ENCODE results near the gene URB2. TPM values are rescaled to one million over a fixed set of nuclear protein-coding genes. Genes with fewer than 3 reads are reported as not detected.

URB2 gene
- total RNA-seq, 3 donors from 2014 or later (not counting 1 experiment from before 2014, with no cell fraction given): 5.5 to 10.4 (median 9.8) TPM

- TF ChIP-seq CTCF (IDR thresholded peaks at IDR 0.05): no peak
- H3K9me3 ChIP-seq (ENCODE audit: control insufficient read depth, insufficient read depth, low read length): no peaks in the 10 kb centered on the region
- H3K4me1 ChIP-seq (ENCODE audit: control insufficient read depth, insufficient read depth, low read length): no peaks in the 10 kb centered on the region
- H3K4me3 ChIP-seq (ENCODE audit: low read length): no peak overlapping the region
- Mint-ChIP-seq H3K9me3 (no peaks in the 10 kb centered on the region), H3K36me3 (no peaks in the 10 kb centered on the region), H3K27me3 (ENCODE audit: low read depth in 2 of 2) (no peaks in the 10 kb centered on the region), H3K4me3 (no peak overlapping the region), H3K27ac (no peak overlapping the region), H3K4me1 (no peaks in the 10 kb centered on the region)
- WGBS (ENCODE audit: insufficient coverage): 100% methylated on average over 3 of the region's 4 CpGs
- ATAC-seq (no peak), DNase-seq (no peak)
- peaks cover 59% of the 10 kb centered on the region for H3K36me3 ChIP-seq (ENCODE audit: control insufficient read depth, insufficient read depth, low read length)
- no peak overlapping the region for H3K27ac ChIP-seq (ENCODE audit: low read length)
- intact Hi-C loops (cut with micrococcal nuclease): no loop called here
- H3K27me3 ChIP-seq (ENCODE audit: control insufficient read depth, insufficient read depth, low read length): no peaks in the 10 kb centered on the region
Measured at GRCh38 chr1:229650045-229650444, 24.0 kb downstream of the URB2 start.

- Mint-ChIP-seq H3K27me3 (ENCODE audit: low read depth in 2 of 2) (no peaks in the 10 kb centered on the region), H3K4me3 (no peak overlapping the region), H3K9me3 (no peaks in the 10 kb centered on the region), H3K27ac (no peak overlapping the region), H3K36me3 (no peaks in the 10 kb centered on the region), H3K4me1 (no peaks in the 10 kb centered on the region)
- intact Hi-C loops (cut with micrococcal nuclease): no loop called here
- Histone ChIP-seq H3K9me3 (ENCODE audit: control insufficient read depth, insufficient read depth, low read length) (no peaks in the 10 kb centered on the region), H3K36me3 (ENCODE audit: control insufficient read depth, insufficient read depth, low read length) (peaks cover 55% of the 10 kb centered on the region), H3K4me1 (ENCODE audit: control insufficient read depth, insufficient read depth, low read length) (no peaks in the 10 kb centered on the region), H3K27ac (ENCODE audit: low read length) (no peak overlapping the region), H3K27me3 (ENCODE audit: control insufficient read depth, insufficient read depth, low read length) (no peaks in the 10 kb centered on the region), H3K4me3 (ENCODE audit: low read length) (no peak overlapping the region)
- no peak for ATAC-seq
- TF ChIP-seq CTCF (IDR thresholded peaks at IDR 0.05): no peak
- WGBS (ENCODE audit: insufficient coverage): 94% methylated on average over 3 of the region's 3 CpGs
- no peak for DNase-seq
Measured at GRCh38 chr1:229651546-229651945, 25.5 kb downstream of the URB2 start.

- H3K27me3 Mint-ChIP-seq (ENCODE audit: low read depth in 2 of 2): no peaks in the 10 kb centered on the region
- Histone ChIP-seq H3K27me3 (ENCODE audit: control insufficient read depth, insufficient read depth, low read length) (no peaks in the 10 kb centered on the region), H3K36me3 (ENCODE audit: control insufficient read depth, insufficient read depth, low read length) (peaks cover 52% of the 10 kb centered on the region), H3K9me3 (ENCODE audit: control insufficient read depth, insufficient read depth, low read length) (no peaks in the 10 kb centered on the region), H3K4me1 (ENCODE audit: control insufficient read depth, insufficient read depth, low read length) (no peaks in the 10 kb centered on the region), H3K4me3 (ENCODE audit: low read length) (no peak overlapping the region), H3K27ac (ENCODE audit: low read length) (no peak overlapping the region)
- no CpG with 5 or more reads among the region's 1 CpG for WGBS (ENCODE audit: insufficient coverage)
- H3K36me3 Mint-ChIP-seq: no peaks in the 10 kb centered on the region
- no peak for TF ChIP-seq CTCF (IDR thresholded peaks at IDR 0.05)
- intact Hi-C loops (cut with micrococcal nuclease): no loop called here
- no peaks in the 10 kb centered on the region for H3K9me3 Mint-ChIP-seq
- H3K4me3 Mint-ChIP-seq: no peak overlapping the region
- ATAC-seq (no peak), DNase-seq (no peak)
- H3K4me1 Mint-ChIP-seq: no peaks in the 10 kb centered on the region
- H3K27ac Mint-ChIP-seq: no peak overlapping the region
Measured at GRCh38 chr1:229653420-229653819, 27.4 kb downstream of the URB2 start.

- WGBS (ENCODE audit: insufficient coverage): 94% methylated on average over 5 of the region's 5 CpGs
- no peak overlapping the region for H3K4me3 ChIP-seq (ENCODE audit: low read length)
- H3K4me1 ChIP-seq (ENCODE audit: control insufficient read depth, insufficient read depth, low read length): no peaks in the 10 kb centered on the region
- TF ChIP-seq CTCF (IDR thresholded peaks at IDR 0.05): no peak
- H3K36me3 ChIP-seq (ENCODE audit: control insufficient read depth, insufficient read depth, low read length): peaks cover 44% of the 10 kb centered on the region
- ATAC-seq (no peak), DNase-seq (no peak)
- H3K9me3 ChIP-seq (ENCODE audit: control insufficient read depth, insufficient read depth, low read length): no peaks in the 10 kb centered on the region
- Mint-ChIP-seq H3K4me3 (no peak overlapping the region), H3K27me3 (ENCODE audit: low read depth in 2 of 2) (no peaks in the 10 kb centered on the region), H3K4me1 (no peaks in the 10 kb centered on the region), H3K9me3 (no peaks in the 10 kb centered on the region), H3K36me3 (no peaks in the 10 kb centered on the region), H3K27ac (no peak overlapping the region)
- no peaks in the 10 kb centered on the region for H3K27me3 ChIP-seq (ENCODE audit: control insufficient read depth, insufficient read depth, low read length)
- H3K27ac ChIP-seq (ENCODE audit: low read length): no peak overlapping the region
- intact Hi-C loops (cut with micrococcal nuclease): no loop called here
Measured at GRCh38 chr1:229655781-229656180, 29.7 kb downstream of the URB2 start.

All from natural killer cell (primary cell).